Posterior vena cava (tissue), 2 donors: ENCODE data around the gene ARHGEF19. TPM values are rescaled to one million over a fixed set of nuclear protein-coding genes. Genes with fewer than 3 reads are reported as not detected.
"Not testable (repeated sequence)": the region's sequence is repeated elsewhere in the genome, so short reads cannot be mapped to it uniquely, and the experiment has no call there.

Experiments
- DNase-seq: peaks from one replicate; pipeline ENCODE4 v3.0.0-alpha.2; 2020; ENCODE audit warnings: low spot score
- intact Hi-C, 2 donors: fragments of 100-400 bp; cut with DNase I; formaldehyde crosslinking; loops; one replicate each; pipeline versions ENCODE4 v1.14.1 to v1.14.2; 2022 to 2023
- total RNA-seq, 2 donors: library from RNA; stranded (reverse); fragmentation: NEBNext Ultra II Directional; extraction: Animal tissue kit (Norgen Biotek cat#: 25700); gene quantifications; one replicate each; pipeline ENCODE4 v1.2.1, GENCODE V29; 2021
- donor health status: DM: yes; HTN: yes; CAD: no.
- donor health status: DM: yes; HTN: yes; CAD: no.

The ARHGEF19 gene
- total RNA-seq, 2 donors from 2014 or later = 4.7 to 5.5 TPM

GRCh38 chr1:16209132-16209846 is 3.2 kb downstream of the ARHGEF19 start:
- intact Hi-C loops = loop anchor here (5.0 to 10.0 kb wide), 2 partner anchors 33 to 146 kb away; partner anchors contain the start of gene FBXO42 (in 1 of the 2)
- no peak for DNase-seq

- peak; percentile 83 for DNase-seq
- intact Hi-C loops = loop anchor here (5.0 to 10.0 kb wide), 2 partner anchors 34 to 146 kb away; partner anchors contain the start of gene FBXO42 (in 1 of the 2)
Observed at GRCh38 chr1:16208270-16208987, 4.0 kb downstream of the ARHGEF19 start.

- intact Hi-C loops = loop anchor here (5.0 to 10.0 kb wide), 2 partner anchors 35 to 147 kb away; partner anchors contain the start of gene FBXO42 (in 1 of the 2)
- peak; percentile 85 for DNase-seq
Observed at GRCh38 chr1:16207318-16208269, 4.9 kb downstream of the ARHGEF19 start.

- peak; percentile 99 for DNase-seq
- intact Hi-C loops = loop anchor here (5.0 to 10.0 kb wide), 2 partner anchors 36 to 148 kb away; partner anchors contain the start of gene FBXO42 (in 1 of the 2)
Observed at GRCh38 chr1:16206547-16207317, 5.7 kb downstream of the ARHGEF19 start.

DNA sequence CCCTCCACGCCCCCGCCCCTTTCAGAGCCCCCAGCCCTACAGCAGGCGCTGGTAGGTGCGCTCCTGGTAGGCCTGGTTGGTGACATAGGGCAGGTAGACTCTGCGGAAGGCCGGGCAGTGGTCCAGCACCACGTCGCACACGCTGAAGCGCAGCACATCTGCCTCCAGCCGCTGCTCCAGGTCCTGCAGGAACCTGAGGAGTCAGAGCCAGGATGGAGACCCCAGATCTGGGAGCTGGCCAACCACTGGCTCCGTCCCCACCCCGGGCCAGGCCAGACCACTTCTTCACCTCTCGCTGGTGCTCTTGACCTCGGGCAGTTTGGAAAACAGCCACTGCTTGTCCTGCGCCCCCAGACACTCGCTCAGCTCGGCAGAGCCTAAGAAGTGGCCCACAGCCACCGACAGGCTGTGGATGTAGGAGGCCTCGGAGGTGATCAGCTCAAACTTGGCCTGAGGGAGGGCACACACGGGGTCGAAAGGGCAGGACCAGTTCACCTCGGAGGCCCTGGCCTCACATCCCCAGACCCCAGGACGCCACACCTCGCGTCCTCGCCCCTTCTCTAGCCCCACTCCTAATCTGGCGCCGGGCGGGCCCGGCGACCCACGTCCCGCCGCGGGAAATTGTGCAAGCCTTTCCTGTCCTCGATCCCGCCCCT is 6.4 kb downstream of the ARHGEF19 start:
- DNase-seq = no peak
- intact Hi-C loops = loop anchor here (5.0 to 10.0 kb wide), 2 partner anchors 36 to 149 kb away; partner anchors contain the start of gene FBXO42 (in 1 of the 2)

DNA sequence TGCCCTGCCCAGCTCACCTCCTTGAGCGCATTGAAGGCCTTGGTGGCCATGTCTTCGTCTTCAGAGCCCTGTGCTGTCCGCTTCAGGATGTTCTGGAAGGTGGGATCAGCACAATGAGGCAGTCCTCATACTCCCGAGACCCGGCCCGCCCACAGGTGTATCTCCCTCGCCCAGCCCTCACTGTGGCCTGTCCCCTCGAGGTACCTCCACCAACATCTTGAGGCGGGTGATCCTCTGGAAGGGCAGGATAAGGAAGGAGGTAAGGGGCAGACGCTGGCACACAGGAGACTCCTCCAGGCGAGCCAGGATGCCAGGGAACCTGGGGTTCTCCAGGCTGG is 7.1 kb downstream of the ARHGEF19 start:
- DNase-seq = peak; percentile 81
- intact Hi-C loops = loop anchor here (5.0 to 10.0 kb wide), 2 partner anchors 37 to 149 kb away; partner anchors contain the start of gene FBXO42 (in 1 of the 2)

DNA sequence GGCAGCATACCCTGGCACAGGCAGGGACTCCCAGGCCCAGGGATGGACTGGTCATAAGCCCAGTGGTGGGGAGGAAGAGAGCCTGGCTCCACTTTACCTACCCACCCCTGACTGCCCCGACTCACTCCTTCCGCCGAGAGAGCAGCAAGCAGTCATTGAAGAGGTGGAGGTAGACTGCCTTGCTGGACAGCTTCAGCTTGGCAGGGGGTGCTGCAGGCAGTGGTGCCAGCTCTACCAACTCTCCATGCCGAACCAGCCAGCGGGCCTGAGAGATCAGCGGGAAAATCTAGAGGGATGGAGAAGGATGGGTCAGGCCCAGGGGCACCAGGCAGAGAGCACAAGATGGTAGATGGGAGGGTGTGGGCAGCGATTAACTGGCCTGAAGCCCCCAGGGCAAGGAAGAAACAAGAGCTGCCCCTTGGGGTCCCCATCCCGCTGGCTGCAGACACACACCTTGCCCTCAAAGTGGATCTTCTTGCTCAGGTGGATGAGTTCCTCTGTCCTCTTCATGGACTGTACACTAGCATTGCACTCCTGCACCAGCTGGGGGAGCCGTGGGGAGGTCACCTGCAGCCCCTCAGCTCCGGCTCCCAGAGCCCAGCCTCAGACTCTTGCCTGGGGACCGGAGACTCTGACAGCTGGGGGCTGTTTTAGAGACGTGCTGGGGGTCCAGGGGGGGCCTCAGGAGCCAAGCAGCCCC is 7.7 kb downstream of the ARHGEF19 start:
- intact Hi-C loops = loop anchor here (5.0 to 10.0 kb wide), 2 partner anchors 38 to 150 kb away; partner anchors contain the start of gene FBXO42 (in 1 of the 2)
- DNase-seq = no peak

DNA sequence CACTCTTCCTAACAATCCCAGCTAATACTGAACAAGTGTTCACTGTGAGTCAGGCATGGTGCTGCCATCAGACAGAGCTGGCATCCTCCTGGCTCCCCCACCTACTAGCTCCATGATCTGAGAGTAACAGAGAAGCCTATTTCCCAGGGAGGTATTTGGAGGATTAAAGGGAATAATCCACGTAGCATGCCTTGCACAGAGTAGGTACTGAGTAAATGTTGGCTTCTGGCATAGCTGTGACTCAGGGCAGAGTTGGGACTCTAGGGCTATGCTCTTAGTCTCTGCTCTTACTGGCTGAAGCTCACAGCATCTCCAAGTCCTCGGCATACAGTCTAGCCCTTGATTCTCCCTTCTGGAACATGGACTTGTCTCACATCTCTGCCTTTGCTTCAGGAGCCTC is 8.2 kb downstream of the ARHGEF19 start:
- DNase-seq = no peak
- intact Hi-C loops = loop anchor here in 1 of 2 donors (10.0 kb wide), 1 partner anchor 151 kb away; the partner anchor contains the start of gene FBXO42

GRCh38 chr1:16203550-16203949 is 8.9 kb downstream of the ARHGEF19 start:
- intact Hi-C loops = loop anchor here in 1 of 2 donors (10.0 kb wide), 1 partner anchor 151 kb away; the partner anchor contains the start of gene FBXO42
- DNase-seq = no peak

DNA sequence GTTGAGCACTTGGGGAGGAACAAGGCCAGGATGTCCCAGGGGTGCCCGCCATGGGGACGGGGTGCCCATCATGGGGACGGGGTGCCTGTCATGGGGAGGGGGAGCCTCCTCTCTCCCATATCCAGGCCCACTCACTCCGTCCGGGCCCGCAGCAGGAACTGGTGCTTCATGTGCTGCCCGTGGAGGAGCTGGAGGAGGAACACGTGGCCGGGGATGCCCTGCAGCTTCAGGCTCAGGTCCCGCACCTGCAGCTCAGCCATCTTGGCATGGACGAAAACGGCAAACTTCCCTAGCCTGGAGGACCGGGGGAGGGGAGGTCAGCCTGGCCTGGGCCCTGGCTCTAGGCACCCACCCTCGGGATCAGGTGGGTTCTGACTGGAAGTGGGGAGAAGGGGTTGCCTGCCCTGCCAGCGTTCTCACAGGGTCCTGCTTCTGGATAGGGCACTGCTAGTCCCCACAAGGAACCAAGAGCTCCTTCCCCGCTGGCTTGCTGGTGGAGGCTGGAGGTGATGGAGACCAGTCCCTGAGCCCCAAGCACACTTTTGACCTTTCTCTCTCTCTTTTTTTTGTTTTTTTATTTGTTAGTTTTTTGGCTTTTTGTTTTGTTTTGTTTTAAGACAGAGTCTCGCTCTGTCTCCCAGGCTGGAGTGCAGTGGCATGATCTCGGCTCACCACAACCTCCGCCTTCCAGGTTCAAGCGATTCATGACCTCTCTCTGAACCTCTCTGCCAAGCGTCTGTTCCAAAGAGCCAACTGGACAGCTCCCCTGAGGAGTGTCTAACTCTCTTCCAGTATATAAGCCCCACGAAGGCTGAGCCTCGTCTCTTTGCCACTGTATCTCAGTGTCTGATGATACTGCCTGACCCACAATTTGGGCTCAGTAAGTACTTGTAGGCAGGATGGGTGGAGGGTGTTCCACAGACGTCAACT is 9.9 kb downstream of the ARHGEF19 start:
- DNase-seq = no peak
- intact Hi-C loops = loop anchor here in 1 of 2 donors (10.0 kb wide), 1 partner anchor 152 kb away; the partner anchor contains the start of gene FBXO42

DNA sequence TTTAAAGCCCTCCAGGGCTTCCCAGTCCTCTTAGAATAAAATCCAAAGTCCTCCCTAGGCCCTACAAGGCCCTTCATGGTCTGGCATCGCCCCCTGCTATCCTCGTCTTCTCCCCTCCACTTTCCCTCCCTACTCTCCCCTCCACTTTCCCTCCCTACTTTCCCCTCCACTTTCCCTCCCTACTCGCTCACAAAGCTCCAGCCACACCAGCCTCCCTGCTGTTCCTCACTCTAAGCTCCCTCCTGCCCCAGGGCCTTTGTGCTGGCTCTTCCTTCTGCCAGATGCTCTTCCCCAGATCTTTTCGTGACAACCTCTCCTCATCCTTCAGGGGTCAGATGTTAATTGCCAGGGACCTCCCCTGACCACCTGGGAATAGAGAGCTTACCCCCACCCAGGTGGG is 12.8 kb downstream of the ARHGEF19 start:
- intact Hi-C loops = loop anchor here in 1 of 2 donors (10.0 kb wide), 1 partner anchor 155 kb away; the partner anchor contains the start of gene FBXO42

GRCh38 chr1:16199157-16199501 is 13.3 kb downstream of the ARHGEF19 start:
- DNase-seq = no peak
- intact Hi-C loops = no loop called here

More for the DNA sequence above, 12.8 kb downstream of the ARHGEF19 start:
- DNase-seq = no peak

GRCh38 chr1:16198444-16199156 is 13.9 kb downstream of the ARHGEF19 start:
- intact Hi-C loops = no loop called here

DNA sequence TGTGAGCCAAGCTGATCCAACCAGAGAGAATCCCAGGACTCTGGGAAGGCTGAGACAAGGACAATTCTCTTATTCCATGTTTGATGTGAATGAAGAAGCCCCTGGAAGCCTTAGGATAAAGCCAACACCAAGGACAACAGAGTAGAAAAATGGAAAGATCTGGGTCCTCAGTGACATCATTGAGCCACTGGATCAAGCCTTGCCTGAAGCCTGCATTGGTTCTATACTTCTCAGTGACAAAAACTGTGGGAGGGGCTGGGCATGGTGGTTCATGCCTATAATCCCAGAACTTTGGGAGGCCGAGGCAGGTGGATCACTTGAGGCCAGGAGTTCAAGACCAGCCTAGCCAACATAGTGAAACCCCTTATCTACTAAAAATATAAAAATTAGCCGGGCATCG is 15.6 kb downstream of the ARHGEF19 start:
- intact Hi-C loops = no loop called here
- DNase-seq = no peak

More at GRCh38 chr1:16198444-16199156, 13.9 kb downstream of the ARHGEF19 start:
- DNase-seq = no peak

GRCh38 chr1:16196139-16196538 is 16.3 kb downstream of the ARHGEF19 start:
- intact Hi-C loops, DNase-seq: not testable (repeated sequence)
